HK-2 (cell line): ENCODE data around the gene EIF4E3.

Experiments used
- DNase-seq: peaks from one replicate; pipeline ENCODE4 v3.0.0-alpha.2; 2018; ENCODE audit not compliant: unreplicated experiment

EIF4E3 gene

GRCh38 chr3:71723452-71724170 lies 1.6 kb downstream of the EIF4E3 start:
- DNase-seq, result no peak

DNA sequence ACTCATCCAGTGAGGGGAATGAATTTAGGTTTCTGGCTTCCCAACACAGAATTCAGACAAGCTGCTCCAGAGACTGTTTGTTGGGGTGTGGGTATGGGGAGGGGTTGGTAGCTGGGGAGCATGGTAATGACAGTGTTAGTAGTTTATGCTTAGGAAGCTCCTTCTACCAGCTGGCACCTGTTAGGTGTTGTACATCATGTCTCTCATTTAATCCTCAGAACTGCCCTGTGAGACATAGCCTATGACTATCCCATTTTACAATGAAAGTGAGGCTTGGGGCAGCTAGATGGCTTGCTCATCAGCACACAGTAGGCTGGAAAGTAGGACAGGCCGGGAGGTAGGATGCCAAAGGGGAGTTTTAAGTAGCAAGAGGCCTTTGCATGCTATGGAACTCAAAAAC lies 2.5 kb downstream of the EIF4E3 start:
- DNase-seq, result no peak

DNA sequence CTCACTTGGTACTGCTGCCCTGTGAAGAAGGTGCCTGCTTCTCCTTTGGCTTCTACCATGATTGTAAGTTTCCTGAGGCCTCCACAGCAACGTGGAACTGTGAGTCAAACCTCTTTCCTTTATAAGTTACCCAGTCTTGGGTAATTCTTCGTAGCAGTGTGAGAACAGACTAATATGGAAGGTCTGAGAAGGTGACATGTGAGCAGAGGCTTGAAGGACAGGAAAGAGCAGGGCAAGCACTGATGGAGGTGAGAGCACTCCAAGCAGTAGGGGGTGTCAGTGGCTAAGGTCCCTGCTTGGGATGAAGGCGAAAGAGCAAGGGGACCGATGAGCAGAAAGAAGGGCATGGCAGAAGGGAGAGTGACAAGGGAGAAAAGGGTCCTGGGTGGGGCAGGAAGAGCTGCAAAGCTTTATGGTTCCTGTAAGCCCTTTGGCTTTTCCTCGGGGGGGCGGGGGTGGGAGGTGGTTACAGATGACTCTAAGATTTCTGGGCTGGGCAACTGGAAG lies 3.5 kb downstream of the EIF4E3 start:
- no peak for DNase-seq

- no peak for DNase-seq
Measured at GRCh38 chr3:71721002-71721401, 4.2 kb downstream of the EIF4E3 start.

DNA sequence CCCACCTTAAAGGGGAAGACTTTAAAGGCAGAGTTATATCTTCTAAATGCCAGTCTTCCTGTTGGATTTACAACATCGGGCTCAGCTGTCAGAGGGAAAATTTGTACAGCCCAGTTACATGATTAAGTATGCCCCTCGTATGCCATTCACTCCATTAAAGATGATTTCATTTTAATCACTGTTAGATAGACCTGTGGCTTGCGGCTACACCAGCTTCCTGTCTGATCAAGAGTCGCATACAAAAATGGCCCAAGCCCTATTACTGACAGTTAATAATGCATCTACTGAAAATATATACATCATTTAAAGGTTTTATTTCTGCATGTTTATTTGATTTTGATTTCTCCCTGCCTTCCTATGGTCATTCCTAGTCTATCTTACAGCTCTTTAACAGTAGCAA lies 7.1 kb downstream of the EIF4E3 start:
- no peak for DNase-seq

GRCh38 chr3:71714595-71714994 lies 10.6 kb downstream of the EIF4E3 start:
- no peak for DNase-seq

- no peak for DNase-seq
Measured at GRCh38 chr3:71713041-71713440, 12.2 kb downstream of the EIF4E3 start.

DNA sequence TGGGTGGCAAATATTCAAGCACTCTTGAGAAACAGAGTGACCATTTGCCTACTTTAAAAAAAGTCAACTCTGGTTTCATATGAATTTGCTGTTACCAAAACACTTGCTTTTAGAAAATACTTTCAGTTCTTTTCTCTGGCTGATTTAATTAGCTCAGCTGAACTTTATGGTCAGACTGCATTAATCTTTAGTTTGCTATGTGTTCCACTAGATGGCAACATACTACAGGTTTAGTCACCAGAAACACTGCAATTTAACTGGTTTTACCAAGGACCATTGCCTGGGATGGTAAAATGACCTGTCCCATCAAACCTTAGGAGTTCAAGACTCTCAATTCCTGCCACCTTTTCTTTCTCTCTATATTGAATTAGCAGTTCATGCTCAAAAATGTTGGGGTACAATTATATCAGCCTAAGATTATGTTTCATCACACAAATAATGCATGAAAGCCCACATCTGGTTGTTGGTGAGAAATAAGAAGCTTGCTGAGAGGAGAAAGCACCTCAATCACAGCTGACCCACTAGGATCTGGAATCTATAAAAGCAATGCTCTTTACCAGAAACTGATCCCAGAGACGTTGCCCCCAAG lies 14.2 kb downstream of the EIF4E3 start:
- no peak for DNase-seq

GRCh38 chr3:71709908-71710511 lies 15.2 kb downstream of the EIF4E3 start:
- no peak for DNase-seq

DNA sequence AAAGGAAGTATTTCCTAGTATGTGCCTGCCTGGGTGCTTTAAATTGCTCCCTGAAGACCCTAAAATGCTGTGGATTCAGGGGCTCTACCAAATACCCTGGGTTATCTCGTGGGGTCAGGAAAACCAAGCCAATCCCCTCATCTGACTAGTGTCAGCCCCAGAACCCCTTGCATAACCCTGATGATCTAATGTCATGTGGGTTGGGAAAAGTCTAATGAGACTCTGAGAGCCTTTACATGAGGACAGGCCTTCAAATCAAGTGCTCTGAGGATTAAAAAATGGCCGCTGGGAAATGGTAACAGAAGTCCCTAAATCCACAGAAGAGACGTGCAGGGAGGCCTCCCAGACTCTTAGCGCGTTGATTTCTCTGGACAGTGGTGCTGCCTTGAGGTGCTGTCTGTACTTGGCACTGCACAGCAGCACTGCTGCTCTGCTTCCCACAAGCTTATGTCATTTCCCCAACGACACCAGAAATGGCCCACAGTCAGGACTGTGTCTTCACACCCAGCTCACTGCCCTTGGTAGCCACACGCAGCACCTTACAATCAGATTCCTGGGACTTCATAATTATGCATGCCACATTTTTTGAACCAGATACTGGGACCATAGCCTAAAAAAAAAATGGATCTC lies 16.6 kb downstream of the EIF4E3 start:
- no peak for DNase-seq

GRCh38 chr3:71707595-71707994 lies 17.6 kb downstream of the EIF4E3 start:
- DNase-seq, result peak; percentile 43

DNA sequence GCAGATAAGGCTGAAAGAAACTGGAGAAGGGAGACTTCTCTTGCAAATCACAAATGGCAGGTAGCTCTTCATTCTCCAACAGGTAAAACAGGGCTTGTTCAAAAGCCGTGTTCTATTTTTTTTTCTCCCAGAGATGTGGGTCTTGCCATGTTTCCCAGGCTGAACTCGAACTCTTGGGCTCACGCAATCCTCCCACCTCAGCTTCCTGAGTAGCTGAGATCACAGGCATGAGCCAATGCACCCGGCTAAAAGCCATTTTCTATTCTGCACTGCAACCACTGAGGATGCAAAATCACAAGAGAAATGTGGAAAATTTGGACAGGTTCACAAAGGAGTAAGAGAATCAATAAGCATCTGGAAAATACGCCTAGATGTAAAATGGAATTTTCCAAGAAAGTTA lies 19.5 kb downstream of the EIF4E3 start:
- DNase-seq, result no peak

- DNase-seq, result no peak
Measured at GRCh38 chr3:71704915-71705314, 20.3 kb downstream of the EIF4E3 start.

- DNase-seq, result no peak
Measured at GRCh38 chr3:71703797-71704196, 21.4 kb downstream of the EIF4E3 start.

GRCh38 chr3:71702131-71703024 lies 22.8 kb downstream of the EIF4E3 start:
- DNase-seq, result no peak

DNA sequence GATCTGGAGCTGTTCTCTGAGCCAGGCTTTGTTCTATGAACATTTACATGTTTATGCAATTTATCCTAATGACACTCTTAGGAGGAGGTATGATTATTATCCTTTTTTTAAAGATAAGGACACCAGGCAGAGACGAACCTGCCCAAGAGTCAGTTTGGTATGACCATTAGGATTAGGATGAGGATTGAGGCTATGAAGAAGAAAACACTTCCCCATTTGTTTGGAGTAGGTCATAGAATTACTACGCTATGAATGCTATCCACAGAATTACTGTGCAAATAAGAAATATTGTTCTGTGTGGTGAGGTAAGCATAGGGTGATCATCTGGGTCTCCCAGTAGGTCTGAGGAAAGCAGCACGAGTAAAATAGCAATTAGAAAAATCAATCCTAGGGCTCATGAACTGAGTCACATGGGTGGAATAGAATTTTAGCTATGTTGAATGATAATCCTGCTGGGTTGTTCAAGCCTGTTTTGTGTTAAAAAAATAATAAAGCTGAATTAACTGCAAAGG lies 23.9 kb downstream of the EIF4E3 start:
- DNase-seq, result no peak

DNA sequence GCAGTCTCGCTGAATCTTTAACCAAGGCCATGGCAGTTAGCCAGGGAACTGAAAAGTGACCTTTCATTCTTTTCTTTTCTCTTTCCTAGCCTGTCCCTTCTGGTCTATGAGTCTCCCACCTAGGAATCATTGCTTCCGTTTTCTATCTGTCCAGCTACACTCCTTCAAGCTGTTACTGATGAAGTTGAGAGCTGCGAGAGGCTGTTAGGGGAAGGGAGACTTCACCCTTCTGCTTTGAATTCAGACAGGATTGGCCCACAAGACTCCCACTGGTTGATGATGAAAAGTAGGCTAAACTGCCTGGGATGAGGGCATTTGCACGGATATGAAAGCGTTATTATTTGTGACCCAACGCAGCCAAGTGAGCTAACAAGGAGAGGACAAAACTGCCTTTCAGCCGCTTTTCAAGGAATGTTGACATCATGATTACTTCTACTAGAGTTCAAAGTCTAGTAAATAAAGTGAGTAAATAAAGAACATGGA lies 30.2 kb downstream of the EIF4E3 start:
- DNase-seq, result no peak

DNA sequence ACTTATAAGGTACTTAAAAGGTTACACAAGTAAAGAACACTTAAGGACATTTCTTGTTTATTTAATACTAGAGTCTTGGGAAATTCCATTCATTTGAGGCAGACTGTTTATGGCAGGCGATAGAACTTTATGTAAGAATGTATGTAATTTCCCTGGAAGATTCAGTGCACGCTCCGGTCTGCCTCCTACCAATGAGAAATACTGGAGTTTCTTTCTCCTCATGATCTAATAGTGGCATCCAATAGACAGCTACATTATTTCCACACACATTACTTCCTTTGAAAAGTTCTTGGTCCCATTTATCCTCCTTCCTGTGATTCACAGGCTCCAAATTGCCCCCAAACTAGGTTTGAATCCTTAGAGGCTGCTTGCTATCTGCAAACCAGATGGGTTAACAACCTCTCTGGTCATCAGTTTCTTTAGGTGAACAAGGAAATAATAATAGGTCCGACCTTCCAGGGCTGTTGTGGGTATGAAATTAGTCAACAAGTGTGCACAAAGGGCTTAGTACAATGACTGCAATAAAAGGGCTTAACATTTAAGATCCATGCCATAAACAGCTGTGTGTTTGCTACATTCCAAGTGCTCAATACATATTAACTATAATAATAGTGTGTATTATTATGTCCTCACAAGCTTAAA lies 30.7 kb downstream of the EIF4E3 start:
- DNase-seq, result no peak

GRCh38 chr3:71693641-71694040 lies 31.6 kb downstream of the EIF4E3 start:
- no peak for DNase-seq

DNA sequence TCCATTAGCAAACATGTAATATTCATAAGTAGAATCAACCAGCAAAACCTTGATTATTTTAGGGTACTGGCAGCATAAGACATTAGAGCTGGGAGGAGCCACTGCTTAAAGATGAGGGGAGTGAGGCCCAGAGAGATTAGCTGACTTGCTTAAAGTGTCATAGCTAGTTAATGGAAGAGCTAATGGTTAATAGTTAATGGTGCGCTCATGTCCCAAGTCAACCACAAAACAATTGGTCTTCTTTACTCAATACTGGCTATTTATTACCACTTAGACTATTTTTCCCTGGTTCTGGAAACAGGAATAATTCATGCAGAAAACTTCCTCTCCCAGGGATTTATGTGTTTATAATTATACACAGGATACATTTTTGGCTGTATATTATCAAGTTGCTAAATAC lies 33.1 kb downstream of the EIF4E3 start:
- DNase-seq, result no peak

- DNase-seq, result peak; percentile 47
Measured at GRCh38 chr3:71690341-71690841, 34.8 kb downstream of the EIF4E3 start.
